ENCODE measurements around the gene PIK3R1.

The PIK3R1 gene

GRCh38 chr5:68337235-68337634, 121.7 kb downstream of the PIK3R1 start:
- Histone ChIP-seq H3K27ac (ENCODE audit: low read length) (no peak overlapping the region), H3K4me2 (ENCODE audit: insufficient read depth, low read length) (no peak overlapping the region), H3K9ac (ENCODE audit: low read depth, low read length) (no peak overlapping the region), H3K4me1 (ENCODE audit: insufficient read depth, low read length) (0 out of 2 replicates have a peak, but pooled peaks cover 3% of the 10 kb centered on the region), H3K4me3 (ENCODE audit: low read depth in 1 of 2, low read length in 2 of 2) (no peak overlapping the region), H4K20me1 (ENCODE audit: insufficient read depth, low read length) (no peaks in the 10 kb centered on the region), H3K27me3 (ENCODE audit: insufficient read depth, low read length, poor library complexity) (no peaks in the 10 kb centered on the region), H3K36me3 (ENCODE audit: insufficient read depth, low read length) (no peaks in the 10 kb centered on the region), H3K79me2 (ENCODE audit: insufficient read depth, low read length) (no peaks in the 10 kb centered on the region), H2AFZ (ENCODE audit: low read depth, low read length) (no peak overlapping the region), H3K9me3 (ENCODE audit: insufficient read depth, low read length, severe bottlenecking) (no peaks in the 10 kb centered on the region)
- DNase-seq (no peak), ATAC-seq (ENCODE audit: insufficient read depth, low read depth) (no peak)
- no peak for TF ChIP-seq CTCF (IDR thresholded peaks at IDR 0.05; ENCODE audit: borderline replicate concordance, extremely low read depth, low read length, poor library complexity, severe bottlenecking)
- no peak for TF ChIP-seq EZH2 (IDR thresholded peaks at IDR 0.05; ENCODE audit: borderline replicate concordance, low read depth, low read length, severe bottlenecking)

- Histone ChIP-seq H2AFZ (ENCODE audit: low read depth, low read length) (no peak overlapping the region), H3K9me3 (ENCODE audit: insufficient read depth, low read length, severe bottlenecking) (no peaks in the 10 kb centered on the region), H3K4me2 (ENCODE audit: insufficient read depth, low read length) (no peak overlapping the region), H3K4me1 (ENCODE audit: insufficient read depth, low read length) (peaks cover 20% of the 10 kb centered on the region), H3K27me3 (ENCODE audit: insufficient read depth, low read length, poor library complexity) (no peaks in the 10 kb centered on the region), H3K4me3 (ENCODE audit: low read depth in 1 of 2, low read length in 2 of 2) (no peak overlapping the region), H3K9ac (ENCODE audit: low read depth, low read length) (no peak overlapping the region), H3K27ac (ENCODE audit: low read length) (no peak overlapping the region), H3K36me3 (ENCODE audit: insufficient read depth, low read length) (no peaks in the 10 kb centered on the region), H4K20me1 (ENCODE audit: insufficient read depth, low read length) (no peaks in the 10 kb centered on the region), H3K79me2 (ENCODE audit: insufficient read depth, low read length) (no peaks in the 10 kb centered on the region)
- DNase-seq = no peak
- TF ChIP-seq CTCF (IDR thresholded peaks at IDR 0.05; ENCODE audit: borderline replicate concordance, extremely low read depth, low read length, poor library complexity, severe bottlenecking) = no peak
- no peak for TF ChIP-seq EZH2 (IDR thresholded peaks at IDR 0.05; ENCODE audit: borderline replicate concordance, low read depth, low read length, severe bottlenecking)
- ATAC-seq (ENCODE audit: insufficient read depth, low read depth) = no peak
Measured at GRCh38 chr5:68339921-68340321, 124.4 kb downstream of the PIK3R1 start.

- Histone ChIP-seq H3K4me2 (ENCODE audit: insufficient read depth, low read length) (no peak overlapping the region), H3K9ac (ENCODE audit: low read depth, low read length) (no peak overlapping the region), H3K79me2 (ENCODE audit: insufficient read depth, low read length) (no peaks in the 10 kb centered on the region), H3K4me1 (ENCODE audit: insufficient read depth, low read length) (peaks cover 28% of the 10 kb centered on the region), H3K27ac (ENCODE audit: low read length) (no peak overlapping the region), H3K4me3 (ENCODE audit: low read depth in 1 of 2, low read length in 2 of 2) (no peak overlapping the region), H2AFZ (ENCODE audit: low read depth, low read length) (no peak overlapping the region), H3K9me3 (ENCODE audit: insufficient read depth, low read length, severe bottlenecking) (no peaks in the 10 kb centered on the region), H3K36me3 (ENCODE audit: insufficient read depth, low read length) (no peaks in the 10 kb centered on the region), H4K20me1 (ENCODE audit: insufficient read depth, low read length) (no peaks in the 10 kb centered on the region), H3K27me3 (ENCODE audit: insufficient read depth, low read length, poor library complexity) (no peaks in the 10 kb centered on the region)
- ATAC-seq (ENCODE audit: insufficient read depth, low read depth) (no peak), DNase-seq (no peak)
- TF ChIP-seq EZH2 (IDR thresholded peaks at IDR 0.05; ENCODE audit: borderline replicate concordance, low read depth, low read length, severe bottlenecking) = no peak
- TF ChIP-seq CTCF (IDR thresholded peaks at IDR 0.05; ENCODE audit: borderline replicate concordance, extremely low read depth, low read length, poor library complexity, severe bottlenecking) = no peak
Measured at GRCh38 chr5:68341006-68341405, 125.5 kb downstream of the PIK3R1 start.

- no peak for ATAC-seq (ENCODE audit: insufficient read depth, low read depth)
- no peak overlapping the region for H3K4me2 ChIP-seq (ENCODE audit: insufficient read depth, low read length)
Measured at GRCh38 chr5:68342693-68343092, 127.1 kb downstream of the PIK3R1 start.

More at GRCh38 chr5:68342693-68343092, 127.1 kb downstream of the PIK3R1 start:
- no peak overlapping the region for H3K9ac ChIP-seq (ENCODE audit: low read depth, low read length)
- no peaks in the 10 kb centered on the region for H3K27me3 ChIP-seq (ENCODE audit: insufficient read depth, low read length, poor library complexity)
- TF ChIP-seq CTCF (IDR thresholded peaks at IDR 0.05; ENCODE audit: borderline replicate concordance, extremely low read depth, low read length, poor library complexity, severe bottlenecking) = no peak
- TF ChIP-seq EZH2 (IDR thresholded peaks at IDR 0.05; ENCODE audit: borderline replicate concordance, low read depth, low read length, severe bottlenecking) = no peak
- H3K27ac ChIP-seq (ENCODE audit: low read length) = no peak overlapping the region
- no peaks in the 10 kb centered on the region for H3K9me3 ChIP-seq (ENCODE audit: insufficient read depth, low read length, severe bottlenecking)
- no peak for DNase-seq
- H4K20me1 ChIP-seq (ENCODE audit: insufficient read depth, low read length) = no peaks in the 10 kb centered on the region
- no peaks in the 10 kb centered on the region for H3K79me2 ChIP-seq (ENCODE audit: insufficient read depth, low read length)
- H2AFZ ChIP-seq (ENCODE audit: low read depth, low read length) = no peak overlapping the region
- no peak overlapping the region for H3K4me3 ChIP-seq (ENCODE audit: low read depth in 1 of 2, low read length in 2 of 2)
- H3K4me1 ChIP-seq (ENCODE audit: insufficient read depth, low read length) = peaks cover 28% of the 10 kb centered on the region
- no peaks in the 10 kb centered on the region for H3K36me3 ChIP-seq (ENCODE audit: insufficient read depth, low read length)
